ENCODE results near the gene MCC.

DNA sequence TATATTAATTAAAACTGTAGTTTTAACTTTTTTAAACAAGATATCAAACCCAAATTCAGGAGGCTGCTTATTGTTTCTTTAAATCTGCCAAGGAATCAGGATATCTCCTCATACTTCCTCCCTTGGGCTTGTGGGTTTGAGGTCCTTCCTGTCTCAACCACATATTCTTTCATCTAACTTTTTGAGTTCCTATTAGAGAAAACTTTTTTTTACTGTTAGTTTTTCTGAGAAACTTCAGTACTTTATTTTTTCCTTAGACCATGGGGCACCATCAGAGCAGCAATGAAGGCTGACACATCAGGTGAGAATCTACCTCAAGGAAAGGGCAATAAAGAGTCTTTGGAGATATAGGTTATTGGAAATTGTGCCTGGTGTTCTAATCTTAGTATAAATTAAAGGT is 110.2 kb downstream of the MCC start:
- TF ChIP-seq, protein P1, sequence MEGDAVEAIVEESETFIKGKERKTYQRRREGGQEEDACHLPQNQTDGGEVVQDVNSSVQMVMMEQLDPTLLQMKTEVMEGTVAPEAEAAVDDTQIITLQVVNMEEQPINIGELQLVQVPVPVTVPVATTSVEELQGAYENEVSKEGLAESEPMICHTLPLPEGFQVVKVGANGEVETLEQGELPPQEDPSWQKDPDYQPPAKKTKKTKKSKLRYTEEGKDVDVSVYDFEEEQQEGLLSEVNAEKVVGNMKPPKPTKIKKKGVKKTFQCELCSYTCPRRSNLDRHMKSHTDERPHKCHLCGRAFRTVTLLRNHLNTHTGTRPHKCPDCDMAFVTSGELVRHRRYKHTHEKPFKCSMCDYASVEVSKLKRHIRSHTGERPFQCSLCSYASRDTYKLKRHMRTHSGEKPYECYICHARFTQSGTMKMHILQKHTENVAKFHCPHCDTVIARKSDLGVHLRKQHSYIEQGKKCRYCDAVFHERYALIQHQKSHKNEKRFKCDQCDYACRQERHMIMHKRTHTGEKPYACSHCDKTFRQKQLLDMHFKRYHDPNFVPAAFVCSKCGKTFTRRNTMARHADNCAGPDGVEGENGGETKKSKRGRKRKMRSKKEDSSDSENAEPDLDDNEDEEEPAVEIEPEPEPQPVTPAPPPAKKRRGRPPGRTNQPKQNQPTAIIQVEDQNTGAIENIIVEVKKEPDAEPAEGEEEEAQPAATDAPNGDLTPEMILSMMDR (IDR thresholded peaks at IDR 0.05): no peak
- TF ChIP-seq POLR2AphosphoS5 (IDR thresholded peaks at IDR 0.05; ENCODE audit: low read depth, low read length): no peak

Measured in Panc1 (cell line).